Endothelial cell (in vitro differentiated cells): Measurements from ENCODE around the gene SPG7. TPM values are rescaled to one million over a fixed set of nuclear protein-coding genes. Genes with fewer than 3 reads are reported as not detected.

ENCODE experiments used
- DNase-seq: peaks from one replicate; pipeline ENCODE4 v3.0.0; 2021; ENCODE audit warnings: low spot score
- H3K27ac Mint-ChIP-seq: one replicate; pipeline ENCODE4 v1.8.0; 2021; ENCODE audit warnings: mixed read lengths, inconsistent platforms; ENCODE audit not compliant: unreplicated experiment
- H3K27me3 Mint-ChIP-seq: one replicate; pipeline ENCODE4 v1.8.0; 2021; ENCODE audit warnings: mild to moderate bottlenecking, moderate library complexity, mixed read lengths, inconsistent platforms; ENCODE audit not compliant: unreplicated experiment
- H3K36me3 Mint-ChIP-seq: one replicate; pipeline ENCODE4 v1.8.0; 2021; ENCODE audit warnings: mild to moderate bottlenecking, low read depth, mixed read lengths, inconsistent platforms; ENCODE audit not compliant: unreplicated experiment
- H3K4me1 Mint-ChIP-seq: one replicate; pipeline ENCODE4 v1.8.0; 2021; ENCODE audit warnings: mild to moderate bottlenecking, mixed read lengths, inconsistent platforms; ENCODE audit not compliant: unreplicated experiment
- H3K4me3 Mint-ChIP-seq: one replicate; pipeline ENCODE4 v1.8.0; 2021; ENCODE audit warnings: mild to moderate bottlenecking, mixed read lengths, inconsistent platforms; ENCODE audit not compliant: unreplicated experiment
- H3K9me3 Mint-ChIP-seq: one replicate; pipeline ENCODE4 v1.8.0; 2021; ENCODE audit warnings: mixed read lengths, inconsistent platforms; ENCODE audit not compliant: unreplicated experiment
- total RNA-seq: library from RNA; stranded (reverse); fragmentation: NEBNext Ultra II Directional; extraction: Animal tissue kit (Norgen Biotek cat#: 25700); gene quantifications from one replicate; pipeline ENCODE4 v1.2.1, GENCODE V29; 2021; ENCODE audit not compliant: unreplicated experiment
- TF ChIP-seq, protein P1 (sequence below): fragments of 200-600 bp; sonication (generic); IDR thresholded peaks from one replicate; pipeline ENCODE4 v1.5.0; 2021; ENCODE audit warnings: antibody characterized with exemption; ENCODE audit not compliant: unreplicated experiment

Gene SPG7
- total RNA-seq, 1 donor from 2014 or later = 207 TPM

DNA sequence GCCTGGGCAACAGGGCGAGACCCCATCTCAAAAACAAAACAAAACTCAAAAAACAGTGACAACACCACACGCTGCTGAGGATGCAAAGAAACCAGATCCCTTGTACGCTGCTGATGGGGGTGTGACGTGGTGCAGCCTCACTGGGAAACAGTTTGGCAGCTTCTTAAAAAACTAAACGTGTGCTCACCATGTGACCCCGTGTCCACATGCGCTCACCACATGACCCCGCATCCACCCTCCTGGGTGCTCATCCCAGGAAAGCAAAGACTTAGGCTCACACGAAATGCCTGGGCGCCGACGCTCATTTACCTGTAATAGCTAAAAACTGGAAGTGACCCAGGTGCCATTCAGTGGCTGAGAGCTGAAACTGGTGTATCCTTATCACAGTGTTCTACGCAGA, 32.4 kb downstream of the SPG7 start:
- H3K27ac Mint-ChIP-seq = no peak overlapping the region
- peaks cover 30% of the 10 kb centered on the region for H3K36me3 Mint-ChIP-seq
- peaks cover 5% of the 10 kb centered on the region for H3K27me3 Mint-ChIP-seq
- H3K4me1 Mint-ChIP-seq = no peaks in the 10 kb centered on the region
- no peak overlapping the region for H3K4me3 Mint-ChIP-seq
- no peak for DNase-seq
- no peaks in the 10 kb centered on the region for H3K9me3 Mint-ChIP-seq
- TF ChIP-seq, protein P1, sequence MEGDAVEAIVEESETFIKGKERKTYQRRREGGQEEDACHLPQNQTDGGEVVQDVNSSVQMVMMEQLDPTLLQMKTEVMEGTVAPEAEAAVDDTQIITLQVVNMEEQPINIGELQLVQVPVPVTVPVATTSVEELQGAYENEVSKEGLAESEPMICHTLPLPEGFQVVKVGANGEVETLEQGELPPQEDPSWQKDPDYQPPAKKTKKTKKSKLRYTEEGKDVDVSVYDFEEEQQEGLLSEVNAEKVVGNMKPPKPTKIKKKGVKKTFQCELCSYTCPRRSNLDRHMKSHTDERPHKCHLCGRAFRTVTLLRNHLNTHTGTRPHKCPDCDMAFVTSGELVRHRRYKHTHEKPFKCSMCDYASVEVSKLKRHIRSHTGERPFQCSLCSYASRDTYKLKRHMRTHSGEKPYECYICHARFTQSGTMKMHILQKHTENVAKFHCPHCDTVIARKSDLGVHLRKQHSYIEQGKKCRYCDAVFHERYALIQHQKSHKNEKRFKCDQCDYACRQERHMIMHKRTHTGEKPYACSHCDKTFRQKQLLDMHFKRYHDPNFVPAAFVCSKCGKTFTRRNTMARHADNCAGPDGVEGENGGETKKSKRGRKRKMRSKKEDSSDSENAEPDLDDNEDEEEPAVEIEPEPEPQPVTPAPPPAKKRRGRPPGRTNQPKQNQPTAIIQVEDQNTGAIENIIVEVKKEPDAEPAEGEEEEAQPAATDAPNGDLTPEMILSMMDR = no peak

DNA sequence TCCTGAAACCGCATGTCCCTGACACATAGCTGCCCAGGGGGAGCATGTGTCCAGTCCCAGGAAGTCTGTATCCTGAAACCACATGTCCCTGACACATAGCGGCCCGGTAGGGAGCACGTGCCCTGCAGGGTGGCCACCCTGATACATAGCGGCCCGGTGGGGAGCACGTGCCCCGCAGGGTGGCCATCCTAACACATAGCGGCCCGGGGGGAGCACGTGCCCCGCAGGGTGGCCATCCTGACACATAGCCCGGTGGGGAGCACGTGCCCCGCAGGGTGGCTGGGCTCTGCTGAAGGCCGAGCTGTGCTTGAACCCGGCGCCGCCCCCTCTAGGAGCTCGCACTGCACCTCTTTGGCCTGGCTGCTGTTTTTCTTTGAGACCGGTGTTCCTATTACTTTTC, 33.6 kb downstream of the SPG7 start:
- peaks cover 29% of the 10 kb centered on the region for H3K36me3 Mint-ChIP-seq
- DNase-seq = no peak
- no peak overlapping the region for H3K4me3 Mint-ChIP-seq

DNA sequence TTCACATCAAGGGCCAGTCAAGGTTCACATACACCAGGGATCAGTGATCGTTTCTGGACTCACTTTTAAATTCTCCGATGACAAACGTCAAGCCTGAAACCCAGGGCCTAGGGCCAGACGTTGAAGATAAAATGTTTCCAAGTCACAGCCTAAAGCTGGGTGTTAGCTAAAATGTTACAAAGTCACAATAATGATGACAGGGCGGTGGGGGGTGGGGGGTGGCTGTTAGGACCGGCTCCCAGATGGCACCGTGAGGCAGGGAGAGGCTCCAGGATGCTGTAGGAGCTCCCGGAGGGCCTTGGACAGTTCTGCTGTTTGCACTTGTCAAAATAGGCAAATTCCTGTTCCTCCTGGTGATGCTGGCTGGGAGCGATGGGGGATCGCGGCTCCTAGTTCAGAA, 35.9 kb downstream of the SPG7 start:
- DNase-seq = no peak
- H3K9me3 Mint-ChIP-seq = no peaks in the 10 kb centered on the region
- no peaks in the 10 kb centered on the region for H3K4me1 Mint-ChIP-seq
- no peak overlapping the region for H3K4me3 Mint-ChIP-seq
- H3K27ac Mint-ChIP-seq = no peak overlapping the region
- TF ChIP-seq, protein P1 = no peak
- H3K27me3 Mint-ChIP-seq = peaks cover 4% of the 10 kb centered on the region
- H3K36me3 Mint-ChIP-seq = peaks cover 43% of the 10 kb centered on the region

More for the DNA sequence above, 33.6 kb downstream of the SPG7 start:
- Mint-ChIP-seq H3K4me1 (no peaks in the 10 kb centered on the region), H3K9me3 (no peaks in the 10 kb centered on the region), H3K27ac (no peak overlapping the region), H3K27me3 (peaks cover 4% of the 10 kb centered on the region)
- TF ChIP-seq, protein P1 = no peak

DNA sequence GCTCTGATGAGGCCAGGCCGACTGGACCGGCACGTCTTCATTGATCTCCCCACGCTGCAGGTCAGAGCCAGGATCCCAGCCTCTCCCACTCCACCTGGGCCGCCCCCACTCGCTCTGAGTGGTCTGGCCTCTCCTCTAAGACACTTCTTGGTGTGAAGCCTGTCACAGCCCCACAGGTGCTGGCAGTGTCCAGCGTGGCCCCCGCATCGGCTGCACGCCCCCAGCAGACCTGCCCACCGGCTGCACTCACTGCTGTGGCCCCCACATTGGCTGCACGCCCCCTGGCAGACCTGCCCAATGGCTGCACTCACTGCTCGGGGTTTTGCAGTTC, 36.5 kb downstream of the SPG7 start:
- Mint-ChIP-seq H3K4me1 (no peaks in the 10 kb centered on the region), H3K4me3 (no peak overlapping the region), H3K9me3 (no peaks in the 10 kb centered on the region), H3K27me3 (peaks cover 6% of the 10 kb centered on the region), H3K36me3 (peaks cover 44% of the 10 kb centered on the region), H3K27ac (no peak overlapping the region)
- DNase-seq = no peak
- TF ChIP-seq, protein P1 = no peak

DNA sequence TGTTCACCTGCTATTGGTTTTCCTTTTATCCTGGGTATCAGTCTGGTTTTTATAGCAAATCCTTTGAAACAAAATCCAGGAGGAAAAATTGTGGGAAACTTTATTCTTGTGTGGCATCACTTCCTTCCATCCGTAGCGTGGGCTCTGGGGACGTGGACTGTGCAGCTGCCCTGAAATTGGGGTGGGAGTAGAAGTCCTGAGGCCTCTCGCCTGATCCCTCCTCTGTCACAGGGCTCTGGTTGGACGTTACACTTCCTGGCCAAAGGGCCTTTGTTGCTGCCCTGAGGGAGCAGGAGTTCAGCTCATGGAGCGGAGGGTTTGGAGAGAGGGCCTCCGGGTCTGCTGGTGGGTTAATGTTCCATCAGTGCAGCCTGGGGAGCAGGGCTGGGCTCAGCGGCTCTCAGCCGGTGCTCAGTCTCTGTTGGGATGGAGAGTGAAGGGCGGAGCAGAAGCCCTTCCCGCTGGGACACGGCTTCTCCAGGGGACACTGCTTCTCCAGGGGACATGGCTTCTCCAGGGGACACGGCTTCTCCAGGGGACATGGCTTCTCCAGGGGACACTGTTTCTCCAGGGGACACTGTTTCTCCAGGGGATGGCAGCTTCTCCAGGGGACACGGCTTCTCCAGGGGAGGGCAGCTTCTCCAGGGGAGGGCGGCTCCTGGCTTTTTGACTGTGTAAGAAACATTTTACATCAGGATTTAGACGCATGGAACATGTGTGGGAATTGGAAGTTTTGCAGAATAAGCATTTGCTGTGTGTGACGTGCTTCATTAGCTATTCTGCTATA, 37.0 kb downstream of the SPG7 start:
- H3K4me1 Mint-ChIP-seq = no peaks in the 10 kb centered on the region
- no peak for DNase-seq
- no peak overlapping the region for H3K4me3 Mint-ChIP-seq
- TF ChIP-seq, protein P1 = no peak
- peaks cover 6% of the 10 kb centered on the region for H3K27me3 Mint-ChIP-seq
- H3K36me3 Mint-ChIP-seq = peaks cover 42% of the 10 kb centered on the region
- H3K27ac Mint-ChIP-seq = no peak overlapping the region
- H3K9me3 Mint-ChIP-seq = no peaks in the 10 kb centered on the region
